Measurements from ENCODE around the gene RNF150.
A peak's percentile ranks its signal among the peaks of the same experiment; 100 is the strongest.

The RNF150 gene

DNA sequence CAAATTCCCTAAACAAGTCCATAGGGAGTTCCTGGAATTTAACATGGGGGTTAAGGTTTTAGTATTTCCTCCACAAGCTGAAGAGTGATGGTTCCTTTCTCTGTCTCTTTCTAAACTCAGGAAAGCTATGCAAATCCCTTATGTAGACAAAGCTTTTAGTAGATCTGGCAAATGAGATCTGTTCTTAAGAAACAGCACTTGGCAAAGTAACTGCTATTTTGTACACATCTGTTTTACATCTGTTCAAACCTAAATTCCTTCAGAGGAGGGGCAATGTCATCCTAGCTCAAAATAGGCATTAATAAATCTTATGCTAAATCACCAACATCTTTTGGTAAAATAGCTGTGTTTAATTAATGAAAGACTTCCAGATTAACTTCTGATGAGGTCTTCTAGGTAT, 239.3 kb downstream of the RNF150 start:
- Mint-ChIP-seq H3K4me1 (no peaks in the 10 kb centered on the region), H3K27me3 (peaks cover 4% of the 10 kb centered on the region), H3K36me3 (no peaks in the 10 kb centered on the region), H3K27ac (no peak overlapping the region), H3K4me3 (no peak overlapping the region), H3K9me3 (no peaks in the 10 kb centered on the region)
- CTCF ChIA-PET = interaction anchor here (0.9 kb wide), 1 partner anchor 10 kb away, joined by 3 read pairs; no protein-coding TSS in a partner anchor
- DNase-seq = no peak

DNA sequence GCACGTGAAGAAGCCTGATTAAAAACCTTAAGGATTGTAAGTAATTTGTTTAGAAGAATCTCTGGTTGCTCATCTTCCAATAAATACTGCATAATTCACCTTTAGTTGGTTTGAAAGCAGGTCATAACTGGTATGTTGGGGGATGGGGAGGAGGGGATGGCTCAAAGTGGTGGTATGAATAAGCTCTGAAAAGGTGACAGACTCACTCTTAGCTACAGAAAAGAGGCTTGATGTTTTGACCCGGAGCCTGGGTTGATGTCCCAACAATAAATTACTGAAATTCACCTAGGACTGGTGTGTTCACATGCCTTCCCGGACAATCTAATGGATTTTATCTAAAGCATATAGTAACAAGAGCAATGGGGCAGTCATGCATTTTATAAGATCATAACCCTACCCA, 245.2 kb downstream of the RNF150 start:
- CTCF ChIA-PET = no interaction called here
- Mint-ChIP-seq H3K27me3 (no peaks in the 10 kb centered on the region), H3K4me1 (no peaks in the 10 kb centered on the region), H3K27ac (no peak overlapping the region), H3K36me3 (no peaks in the 10 kb centered on the region), H3K9me3 (no peaks in the 10 kb centered on the region), H3K4me3 (no peak overlapping the region)
- DNase-seq = no peak

DNA sequence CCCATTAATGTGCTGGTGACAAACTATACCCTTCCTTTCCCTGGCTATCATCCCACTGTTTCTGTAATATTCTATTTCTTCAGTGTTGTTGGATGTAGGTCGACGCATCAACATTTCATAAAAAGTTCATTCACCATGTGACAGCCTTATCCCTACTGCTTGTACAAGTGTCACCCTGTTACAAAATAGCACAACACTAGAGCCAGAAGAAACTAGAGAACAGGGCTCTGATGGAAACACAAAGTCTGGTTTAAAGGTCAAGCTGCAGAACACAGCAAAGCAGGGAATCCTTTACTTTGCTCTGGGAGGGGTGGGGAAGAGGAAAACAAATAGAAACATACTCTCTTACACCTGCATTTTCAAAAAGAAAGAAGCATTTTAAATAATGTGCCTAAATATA, 245.8 kb downstream of the RNF150 start:
- Mint-ChIP-seq H3K36me3 (no peaks in the 10 kb centered on the region), H3K4me1 (no peaks in the 10 kb centered on the region), H3K9me3 (no peaks in the 10 kb centered on the region), H3K27me3 (no peaks in the 10 kb centered on the region), H3K27ac (no peak overlapping the region), H3K4me3 (no peak overlapping the region)
- no peak for DNase-seq
- CTCF ChIA-PET = no interaction called here

DNA sequence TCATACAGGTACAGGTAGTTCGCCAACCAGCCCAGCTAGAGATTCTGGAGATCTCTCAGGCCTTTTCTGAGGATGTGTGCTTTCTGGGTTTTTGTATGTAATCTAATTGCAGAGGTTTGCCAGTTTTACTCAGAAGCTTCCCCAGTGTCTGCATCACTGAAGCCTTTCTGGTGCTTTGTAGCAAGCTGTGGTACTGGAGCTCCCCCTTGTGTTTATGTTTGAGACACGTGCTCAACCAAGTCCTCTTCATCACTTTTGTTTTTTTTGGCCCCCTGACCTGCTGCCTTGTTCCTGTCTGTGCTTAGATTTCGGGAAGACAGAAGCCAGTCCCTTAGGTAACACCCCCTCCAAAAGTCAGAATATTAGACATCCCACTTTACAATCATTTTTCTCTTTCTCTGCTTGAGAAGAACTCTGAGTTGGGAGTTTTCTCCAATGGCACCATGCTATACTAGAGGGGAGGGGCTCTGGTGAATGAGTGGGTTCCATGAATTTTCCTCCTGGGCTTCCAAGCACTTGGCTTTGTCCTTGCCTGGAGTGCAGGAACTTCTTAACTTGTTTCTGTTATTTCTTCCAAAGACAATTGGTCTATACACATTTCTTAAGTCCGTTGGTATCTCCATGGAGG, 248.7 kb downstream of the RNF150 start:
- CTCF ChIA-PET = interaction anchor here (0.7 to 1.8 kb wide), 8 partner anchors 8 to 525 kb away, joined by 3 to 5 read pairs (median 3); no protein-coding TSS in a partner anchor
- DNase-seq = peak; percentile 53
- no peak overlapping the region for H3K27ac Mint-ChIP-seq
- H3K4me1 Mint-ChIP-seq = no peaks in the 10 kb centered on the region
- no peaks in the 10 kb centered on the region for H3K9me3 Mint-ChIP-seq
- peaks cover 6% of the 10 kb centered on the region for H3K27me3 Mint-ChIP-seq
- no peak overlapping the region for H3K4me3 Mint-ChIP-seq
- no peaks in the 10 kb centered on the region for H3K36me3 Mint-ChIP-seq

DNA sequence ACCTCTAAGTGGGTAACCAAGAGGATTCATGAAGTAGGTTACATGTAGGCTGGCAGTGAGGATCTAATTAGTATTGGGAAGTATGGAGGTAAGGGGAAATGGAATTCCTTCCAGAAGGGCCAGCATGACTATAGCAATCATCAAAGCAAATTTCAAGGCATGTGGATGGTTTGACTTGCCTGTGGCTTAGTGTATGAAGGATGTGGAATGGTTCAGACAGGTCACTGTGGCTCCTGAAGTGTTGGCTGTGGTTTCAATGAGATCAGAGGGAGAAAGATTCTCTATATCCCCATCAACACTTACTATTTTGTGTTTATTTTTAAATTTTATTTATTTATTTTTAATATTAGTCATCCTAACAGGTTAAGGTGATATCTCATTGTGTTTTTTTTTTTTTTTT, 255.5 kb downstream of the RNF150 start:
- Mint-ChIP-seq H3K27me3 (peaks cover 6% of the 10 kb centered on the region), H3K4me3 (no peak overlapping the region), H3K36me3 (no peaks in the 10 kb centered on the region), H3K27ac (no peak overlapping the region), H3K4me1 (no peaks in the 10 kb centered on the region), H3K9me3 (no peaks in the 10 kb centered on the region)
- CTCF ChIA-PET = no interaction called here
- DNase-seq = no peak

DNA sequence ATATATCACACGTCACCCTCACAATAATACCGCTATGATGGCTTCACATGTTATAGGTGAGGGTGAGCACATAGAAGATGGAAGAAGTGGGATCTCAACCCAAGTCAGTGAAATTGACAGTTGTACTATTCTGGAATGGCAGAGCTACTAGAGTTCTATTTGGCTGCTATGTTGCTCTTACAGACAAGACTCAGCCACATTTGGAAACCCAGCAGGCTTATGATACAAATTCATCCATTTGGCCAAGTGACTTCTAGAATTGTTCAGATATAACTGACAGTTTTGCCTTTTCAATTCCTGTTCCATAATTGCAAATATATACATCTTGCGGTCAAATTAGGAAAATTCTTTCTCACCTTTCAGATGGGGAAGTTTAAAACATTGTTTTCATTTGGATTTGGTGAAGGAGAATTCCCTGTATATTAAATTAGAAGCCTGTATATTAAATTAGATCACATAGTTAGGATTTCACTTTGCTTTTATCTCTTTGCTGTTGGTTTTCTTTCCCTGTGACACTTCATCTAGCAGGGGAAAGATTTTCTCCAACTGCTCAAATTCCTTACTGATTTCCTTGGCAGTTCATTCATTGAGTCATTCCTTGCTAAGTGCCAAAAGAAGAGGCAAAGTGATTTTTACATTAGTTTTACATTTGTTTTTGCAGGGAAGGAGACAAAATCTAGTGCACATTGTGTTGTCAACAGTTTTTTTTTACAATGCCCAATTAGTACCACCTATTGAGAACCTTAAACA, 256.5 kb downstream of the RNF150 start:
- Mint-ChIP-seq H3K27ac (no peak overlapping the region), H3K4me3 (no peak overlapping the region), H3K9me3 (no peaks in the 10 kb centered on the region), H3K4me1 (no peaks in the 10 kb centered on the region), H3K36me3 (no peaks in the 10 kb centered on the region), H3K27me3 (peaks cover 6% of the 10 kb centered on the region)
- CTCF ChIA-PET = no interaction called here
- DNase-seq = no peak

DNA sequence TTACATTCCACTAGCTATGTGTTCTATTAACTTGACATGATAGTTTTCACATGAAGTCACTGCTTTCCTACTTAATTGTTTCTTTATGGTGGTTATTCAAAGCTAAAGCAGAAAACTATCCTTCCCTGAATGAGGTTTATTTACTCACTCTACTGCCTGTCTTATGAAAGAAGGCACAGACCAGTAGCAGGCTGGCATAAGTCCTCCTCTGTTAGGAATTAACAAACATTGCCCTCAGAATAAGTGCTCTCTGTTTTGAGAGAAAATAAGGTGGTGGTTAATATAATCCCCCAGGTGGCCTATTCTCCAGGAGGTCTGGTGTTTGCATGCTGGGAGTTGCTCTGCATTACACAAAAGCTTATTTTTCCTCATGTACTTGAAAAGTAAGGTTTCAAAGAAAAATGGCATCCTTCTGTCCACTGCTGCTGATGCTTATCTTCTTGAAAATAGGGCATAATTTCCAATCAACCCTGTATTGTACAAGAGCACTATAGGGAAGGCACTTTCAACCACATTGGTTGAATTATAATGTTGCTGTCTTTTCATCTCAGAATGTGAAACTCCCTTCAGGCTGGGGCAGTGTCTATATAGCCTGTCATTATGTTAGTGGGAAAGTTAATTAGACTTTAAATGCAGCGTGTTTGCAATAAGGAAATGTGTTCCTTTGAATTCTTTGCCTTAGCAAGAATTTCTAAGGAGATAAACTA, 257.4 kb downstream of the RNF150 start:
- CTCF ChIA-PET = interaction anchor here (1.4 kb wide), 1 partner anchor 17 kb away, joined by 3 read pairs; no protein-coding TSS in a partner anchor
- Mint-ChIP-seq H3K36me3 (no peaks in the 10 kb centered on the region), H3K4me3 (no peak overlapping the region)

DNA sequence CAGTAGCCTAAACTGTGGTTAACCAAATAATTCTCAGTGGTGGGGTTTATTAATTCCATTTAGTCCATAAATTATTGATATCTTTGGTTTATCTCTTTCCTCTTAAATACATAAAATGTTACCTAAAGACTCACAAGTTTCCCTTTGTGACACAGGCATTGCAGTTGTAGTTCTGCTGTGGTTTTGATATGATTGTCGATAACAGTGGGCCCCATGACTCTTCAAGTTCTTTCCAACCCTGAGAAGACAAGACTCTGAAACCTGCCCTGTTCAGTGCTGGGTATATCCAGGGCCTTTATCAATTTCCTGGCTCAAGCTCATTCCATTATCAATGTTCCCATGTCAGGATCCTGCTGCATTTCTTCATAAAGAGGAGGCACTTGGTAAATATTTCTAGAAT, 259.2 kb downstream of the RNF150 start:
- Mint-ChIP-seq H3K36me3 (no peaks in the 10 kb centered on the region), H3K27me3 (no peaks in the 10 kb centered on the region), H3K4me3 (no peak overlapping the region), H3K27ac (no peak overlapping the region), H3K4me1 (no peaks in the 10 kb centered on the region), H3K9me3 (no peaks in the 10 kb centered on the region)
- no peak for DNase-seq
- CTCF ChIA-PET = interaction anchor here (0.8 kb wide), 1 partner anchor 730 kb away, joined by 3 read pairs; no protein-coding TSS in a partner anchor

More for the DNA sequence above, 257.4 kb downstream of the RNF150 start:
- no peak overlapping the region for H3K27ac Mint-ChIP-seq
- H3K4me1 Mint-ChIP-seq = no peaks in the 10 kb centered on the region
- H3K9me3 Mint-ChIP-seq = no peaks in the 10 kb centered on the region
- H3K27me3 Mint-ChIP-seq = no peaks in the 10 kb centered on the region
- DNase-seq = no peak

DNA sequence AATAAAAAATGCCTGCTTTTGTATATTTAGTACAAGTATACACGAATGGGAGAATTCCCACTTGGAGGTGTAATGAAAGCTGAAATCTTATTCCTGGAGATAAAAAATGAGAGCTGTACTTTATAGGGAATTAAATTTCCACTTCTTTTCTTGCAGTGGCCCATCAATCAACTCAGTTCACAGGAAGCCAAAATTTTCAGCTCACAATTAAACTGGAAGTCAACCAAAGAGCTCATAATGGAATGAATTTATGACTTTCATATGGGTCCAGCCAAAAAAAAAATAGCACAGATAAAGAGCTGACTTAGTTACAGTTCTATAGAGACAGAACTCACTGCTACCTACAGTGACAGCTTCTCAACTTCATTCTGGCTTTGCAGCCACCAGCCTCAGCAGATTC, 261.9 kb downstream of the RNF150 start:
- H3K4me3 Mint-ChIP-seq = no peak overlapping the region
- H3K4me1 Mint-ChIP-seq = no peaks in the 10 kb centered on the region
- H3K27ac Mint-ChIP-seq = no peak overlapping the region
- peaks cover 4% of the 10 kb centered on the region for H3K27me3 Mint-ChIP-seq
- H3K36me3 Mint-ChIP-seq = no peaks in the 10 kb centered on the region
- no peaks in the 10 kb centered on the region for H3K9me3 Mint-ChIP-seq
- CTCF ChIA-PET = interaction anchor here (1.0 kb wide), 2 partner anchors 9 to 16 kb away, joined by 3 to 4 read pairs; no protein-coding TSS in a partner anchor
- DNase-seq = no peak

DNA sequence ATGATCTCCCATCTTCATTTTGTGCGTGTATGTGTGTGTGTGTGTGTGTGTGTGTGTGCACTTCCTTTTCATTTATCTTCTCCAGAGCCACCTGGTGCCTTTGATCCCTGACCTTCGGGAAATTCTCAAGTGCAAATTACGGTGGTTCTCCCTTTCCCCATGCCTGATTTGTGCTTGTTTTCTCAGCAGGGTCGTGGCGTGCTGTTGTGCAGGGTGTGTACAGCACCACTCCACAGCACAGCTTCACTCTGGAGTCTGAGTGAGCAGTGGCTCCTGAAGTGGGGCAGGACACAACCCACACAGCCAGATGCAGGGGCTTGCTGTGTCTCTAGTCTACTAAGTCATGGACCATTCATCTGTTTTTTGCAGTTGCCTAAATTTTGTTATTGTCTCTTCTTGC, 262.8 kb downstream of the RNF150 start:
- Mint-ChIP-seq H3K4me1 (no peaks in the 10 kb centered on the region), H3K4me3 (no peak overlapping the region), H3K9me3 (no peaks in the 10 kb centered on the region), H3K27me3 (peaks cover 4% of the 10 kb centered on the region), H3K36me3 (no peaks in the 10 kb centered on the region), H3K27ac (no peak overlapping the region)
- CTCF ChIA-PET = interaction anchor here (1.1 kb wide), 1 partner anchor 511 kb away, joined by 4 read pairs; no protein-coding TSS in a partner anchor
- no peak for DNase-seq

DNA sequence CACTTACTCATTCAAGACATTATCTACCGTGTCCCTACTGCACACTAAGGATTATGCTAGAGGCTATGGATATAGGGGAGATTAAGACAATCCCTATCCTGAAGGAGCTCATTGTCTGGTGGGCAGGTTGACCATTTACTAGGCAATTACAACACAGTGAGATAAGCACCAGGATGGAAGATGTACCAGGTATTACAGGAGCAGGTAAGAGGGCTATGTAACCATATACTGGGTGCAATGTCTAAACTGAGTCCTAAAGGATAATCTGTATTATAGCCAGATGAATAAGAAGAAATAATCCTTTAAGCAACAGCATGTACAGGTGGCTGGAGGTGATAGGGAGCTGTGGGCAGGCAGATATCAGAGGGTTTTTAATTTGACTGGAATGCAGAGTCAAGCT, 263.8 kb downstream of the RNF150 start:
- DNase-seq = no peak
- Mint-ChIP-seq H3K27me3 (peaks cover 4% of the 10 kb centered on the region), H3K36me3 (no peaks in the 10 kb centered on the region), H3K4me1 (no peaks in the 10 kb centered on the region), H3K27ac (no peak overlapping the region), H3K9me3 (no peaks in the 10 kb centered on the region), H3K4me3 (no peak overlapping the region)
- CTCF ChIA-PET = interaction anchor here (1.1 kb wide), 1 partner anchor 510 kb away, joined by 4 read pairs; no protein-coding TSS in a partner anchor

DNA sequence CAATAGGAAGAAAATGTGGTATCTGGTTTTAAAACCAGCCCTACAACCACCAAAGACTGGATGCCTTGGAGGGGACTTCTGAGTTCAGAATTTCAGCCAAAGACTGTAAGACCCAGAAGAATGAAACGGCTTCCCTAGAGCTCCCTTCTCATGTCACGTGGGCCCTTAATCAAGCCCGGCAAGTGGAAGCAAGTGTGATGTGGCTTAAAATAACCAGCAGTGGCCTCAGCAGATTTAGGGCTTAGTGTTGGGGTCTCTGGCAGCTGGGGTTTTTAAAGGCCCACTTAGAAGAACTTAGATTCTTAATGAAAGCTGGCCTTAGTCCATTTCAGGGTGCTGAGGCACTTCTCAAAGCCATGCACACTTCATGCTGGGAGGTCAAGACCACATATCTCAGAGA, 265.9 kb downstream of the RNF150 start:
- Mint-ChIP-seq H3K36me3 (no peaks in the 10 kb centered on the region), H3K27me3 (peaks cover 9% of the 10 kb centered on the region), H3K9me3 (no peaks in the 10 kb centered on the region), H3K27ac (no peak overlapping the region), H3K4me3 (no peak overlapping the region), H3K4me1 (peaks cover 6% of the 10 kb centered on the region)
- CTCF ChIA-PET = interaction anchor here (1.3 kb wide), 1 partner anchor 17 kb away, joined by 5 read pairs; no protein-coding TSS in a partner anchor
- no peak for DNase-seq

DNA sequence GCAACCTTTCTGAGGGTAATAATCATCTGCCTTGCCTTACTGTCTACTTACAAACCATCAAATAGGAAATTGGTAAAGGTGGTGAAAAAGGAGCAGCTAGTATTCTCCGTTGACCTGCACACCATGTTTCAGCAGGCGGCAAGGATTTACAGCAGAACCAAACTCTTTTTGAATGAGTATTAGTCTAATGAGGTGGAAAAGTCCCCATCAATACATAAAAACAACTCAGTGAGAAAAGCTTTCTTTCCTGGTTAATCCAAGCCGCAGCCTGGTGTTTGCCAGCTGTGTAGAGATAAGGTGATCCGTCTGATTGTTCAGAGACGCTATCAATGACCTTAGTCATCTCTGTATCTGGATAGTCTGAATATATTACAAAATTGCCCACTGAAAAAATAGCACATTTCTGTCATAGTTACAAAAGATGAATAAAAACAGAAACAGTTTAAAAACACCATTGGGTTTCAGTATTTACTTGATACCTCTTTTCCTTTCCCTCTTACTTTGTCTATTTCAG, 266.7 kb downstream of the RNF150 start:
- peaks cover 9% of the 10 kb centered on the region for H3K27me3 Mint-ChIP-seq
- no peak overlapping the region for H3K27ac Mint-ChIP-seq
- CTCF ChIA-PET = no interaction called here
- H3K36me3 Mint-ChIP-seq = no peaks in the 10 kb centered on the region
- no peaks in the 10 kb centered on the region for H3K9me3 Mint-ChIP-seq
- DNase-seq = no peak
- H3K4me1 Mint-ChIP-seq = peaks cover 6% of the 10 kb centered on the region
- H3K4me3 Mint-ChIP-seq = no peak overlapping the region
